Stimulated activated CD4-positive, alpha-beta T cell treated with anti-CD3 and anti-CD28 coated beads, Interleukin-15, amount 100 ng/mL, for 48 hours (primary cell): ENCODE results near the gene HMGN4.

Experiments
- DNase-seq, 2 donors: peaks; one replicate each; pipeline ENCODE4 v3.0.0-alpha.2; 2020; ENCODE audit warnings: low read depth in 2 of 2

The HMGN4 gene

GRCh38 chr6:26577720-26578072 lies 39.5 kb downstream of the HMGN4 start:
- DNase-seq: no peak

- no peak for DNase-seq
Observed at GRCh38 chr6:26578279-26578678, 40.1 kb downstream of the HMGN4 start.

GRCh38 chr6:26578741-26579140 lies 40.6 kb downstream of the HMGN4 start:
- no peak for DNase-seq

GRCh38 chr6:26581164-26581915 lies 43.2 kb downstream of the HMGN4 start:
- no peak for DNase-seq

GRCh38 chr6:26588965-26589364 lies 50.8 kb downstream of the HMGN4 start:
- no peak for DNase-seq

- DNase-seq: no peak
Observed at GRCh38 chr6:26592649-26593048, 54.5 kb downstream of the HMGN4 start.

GRCh38 chr6:26593278-26594130 lies 55.3 kb downstream of the HMGN4 start:
- no peak for DNase-seq

- DNase-seq: no peak
Observed at GRCh38 chr6:26594131-26594498, 55.9 kb downstream of the HMGN4 start.

- peak in 1 of 2 donors; percentile 46 for DNase-seq
Observed at GRCh38 chr6:26594730-26595632, 56.8 kb downstream of the HMGN4 start.

GRCh38 chr6:26595669-26596269 lies 57.6 kb downstream of the HMGN4 start:
- DNase-seq: peak; percentile 77 to 83
